Mammary epithelial cell (primary cell): ENCODE results near the gene PCYT1B.

ENCODE experiments used
- EZH2 ChIP-seq: IDR thresholded peaks from 2 replicates; pipeline ENCODE4 v1.6.1; 2012; ENCODE audit warnings: low read length, inconsistent platforms, borderline replicate concordance
- TF ChIP-seq, protein P1 (sequence below), 2 donors: IDR thresholded peaks in 1 of 2; conservative IDR thresholded peaks in 1 of 2; 2 replicates each; pipeline ENCODE4 v1.5.1; 2011 to 2012; ENCODE audit warnings: inconsistent platforms in 2 of 2, low read length in 2 of 2, mild to moderate bottlenecking in 2 of 2, control low read depth in 1 of 2, low read depth in 1 of 2; ENCODE audit not compliant: insufficient read depth in 1 of 2; ENCODE audit errors: extremely low read depth in 1 of 2

DNA sequence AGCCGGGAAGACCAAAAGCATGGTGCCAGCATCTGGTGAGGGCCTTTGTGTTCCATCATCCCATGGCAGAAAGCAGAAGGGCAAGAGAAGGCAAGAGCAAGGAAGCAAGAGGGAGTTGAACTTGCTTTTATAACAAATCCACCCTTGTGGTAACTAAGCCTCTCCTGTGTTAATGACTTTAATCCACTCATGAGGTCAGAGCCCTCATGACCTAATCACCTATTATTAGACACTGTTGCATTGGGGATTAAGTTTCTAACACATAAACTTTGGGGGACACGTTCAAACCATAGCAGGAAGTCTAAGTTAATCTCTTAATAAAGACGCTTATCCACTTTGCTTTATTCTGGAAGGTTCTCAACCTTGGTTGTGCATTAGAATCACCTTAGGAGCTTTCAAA lies 12.5 kb upstream of the PCYT1B start:
- no peak for TF ChIP-seq EZH2
- TF ChIP-seq, protein P1, sequence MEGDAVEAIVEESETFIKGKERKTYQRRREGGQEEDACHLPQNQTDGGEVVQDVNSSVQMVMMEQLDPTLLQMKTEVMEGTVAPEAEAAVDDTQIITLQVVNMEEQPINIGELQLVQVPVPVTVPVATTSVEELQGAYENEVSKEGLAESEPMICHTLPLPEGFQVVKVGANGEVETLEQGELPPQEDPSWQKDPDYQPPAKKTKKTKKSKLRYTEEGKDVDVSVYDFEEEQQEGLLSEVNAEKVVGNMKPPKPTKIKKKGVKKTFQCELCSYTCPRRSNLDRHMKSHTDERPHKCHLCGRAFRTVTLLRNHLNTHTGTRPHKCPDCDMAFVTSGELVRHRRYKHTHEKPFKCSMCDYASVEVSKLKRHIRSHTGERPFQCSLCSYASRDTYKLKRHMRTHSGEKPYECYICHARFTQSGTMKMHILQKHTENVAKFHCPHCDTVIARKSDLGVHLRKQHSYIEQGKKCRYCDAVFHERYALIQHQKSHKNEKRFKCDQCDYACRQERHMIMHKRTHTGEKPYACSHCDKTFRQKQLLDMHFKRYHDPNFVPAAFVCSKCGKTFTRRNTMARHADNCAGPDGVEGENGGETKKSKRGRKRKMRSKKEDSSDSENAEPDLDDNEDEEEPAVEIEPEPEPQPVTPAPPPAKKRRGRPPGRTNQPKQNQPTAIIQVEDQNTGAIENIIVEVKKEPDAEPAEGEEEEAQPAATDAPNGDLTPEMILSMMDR (conservative IDR thresholded peaks at IDR 0.05 in 1 of 2, IDR thresholded peaks at IDR 0.05 in 1 of 2; ENCODE audit: extremely low read depth in 1 of 2, insufficient read depth in 1 of 2, low read depth in 1 of 2, low read length in 2 of 2), result no peak
